ENCODE measurements around the gene TREX2.

Gene TREX2

GRCh38 chrX:153440556-153441135 is 5.2 kb downstream of the TREX2 start:
- in situ Hi-C loops (cut with HindIII; ENCODE audit: low sequenced_read_pairs): no loop called here

DNA sequence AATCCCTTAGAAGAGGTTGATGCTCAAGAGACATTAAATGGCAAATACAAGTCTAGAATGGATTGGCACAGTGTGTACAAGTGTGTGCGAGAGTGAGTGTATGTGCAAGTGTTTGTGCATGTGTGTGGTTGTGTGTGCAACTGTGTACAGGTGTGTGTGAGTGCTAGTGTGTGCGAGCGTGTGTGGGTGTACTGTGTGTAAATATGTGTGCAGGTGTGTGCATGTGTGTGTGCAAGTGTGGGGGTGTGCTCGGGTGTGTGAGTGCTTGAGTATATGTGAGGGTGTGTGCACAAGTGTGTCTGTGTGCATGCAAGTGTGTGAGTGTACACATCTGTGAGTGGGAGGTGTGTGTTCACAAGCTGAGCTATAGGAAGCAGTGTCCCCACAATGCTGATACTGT is 5.9 kb downstream of the TREX2 start:
- in situ Hi-C loops (cut with HindIII; ENCODE audit: low sequenced_read_pairs): no loop called here

GRCh38 chrX:153438532-153438931 is 7.3 kb downstream of the TREX2 start:
- in situ Hi-C loops (cut with HindIII; ENCODE audit: low sequenced_read_pairs): no loop called here

DNA sequence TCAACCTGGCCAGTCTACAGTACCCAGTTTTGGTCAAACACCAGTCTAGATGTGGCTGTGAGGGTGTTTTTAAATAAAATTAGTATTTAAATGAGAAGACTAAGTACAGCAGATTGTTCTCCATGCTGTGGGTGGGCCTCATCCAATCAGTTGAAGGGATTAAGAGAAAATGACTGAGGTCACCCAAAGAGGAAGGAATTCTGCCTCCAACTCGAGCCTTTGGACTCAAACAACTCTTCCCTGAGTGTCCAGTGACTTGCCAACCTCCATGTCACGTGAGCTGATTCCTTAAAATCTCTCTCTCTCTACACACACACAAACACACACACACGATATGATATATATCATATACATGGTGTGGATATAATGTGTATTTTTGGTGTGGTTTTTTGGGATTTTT is 10.0 kb downstream of the TREX2 start:
- in situ Hi-C loops (cut with HindIII; ENCODE audit: low sequenced_read_pairs): no loop called here

GRCh38 chrX:153434801-153435200 is 11.1 kb downstream of the TREX2 start:
- in situ Hi-C loops (cut with HindIII; ENCODE audit: low sequenced_read_pairs): no loop called here

- in situ Hi-C loops (cut with HindIII; ENCODE audit: low sequenced_read_pairs): no loop called here
Measured at GRCh38 chrX:153433781-153434285, 12.0 kb downstream of the TREX2 start.

DNA sequence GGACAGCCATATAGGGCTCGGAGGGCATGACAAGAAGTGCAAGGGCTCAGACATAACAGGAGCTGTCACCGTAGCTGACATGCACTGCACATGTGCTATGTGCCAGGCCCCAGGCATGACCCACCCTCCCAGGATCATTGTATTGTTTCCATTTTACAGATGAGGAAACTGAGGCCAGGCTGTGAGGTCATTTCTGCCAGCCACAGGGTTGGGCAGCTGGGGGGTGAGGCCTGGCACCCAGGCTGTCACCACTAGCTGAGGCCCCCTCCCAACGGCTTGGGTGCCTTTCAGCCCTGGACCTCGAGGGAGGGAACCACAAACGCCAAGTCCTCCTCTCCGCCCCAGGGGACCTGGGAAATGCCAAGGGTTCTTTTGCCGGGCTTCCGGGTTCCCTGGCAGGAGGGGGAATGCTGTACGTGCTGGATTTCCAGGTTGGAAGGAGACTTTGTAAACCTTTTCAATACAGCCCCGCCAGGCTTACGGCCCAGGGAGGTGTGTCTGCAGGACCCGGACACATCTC is 12.6 kb downstream of the TREX2 start:
- in situ Hi-C loops (cut with HindIII; ENCODE audit: low sequenced_read_pairs): no loop called here

DNA sequence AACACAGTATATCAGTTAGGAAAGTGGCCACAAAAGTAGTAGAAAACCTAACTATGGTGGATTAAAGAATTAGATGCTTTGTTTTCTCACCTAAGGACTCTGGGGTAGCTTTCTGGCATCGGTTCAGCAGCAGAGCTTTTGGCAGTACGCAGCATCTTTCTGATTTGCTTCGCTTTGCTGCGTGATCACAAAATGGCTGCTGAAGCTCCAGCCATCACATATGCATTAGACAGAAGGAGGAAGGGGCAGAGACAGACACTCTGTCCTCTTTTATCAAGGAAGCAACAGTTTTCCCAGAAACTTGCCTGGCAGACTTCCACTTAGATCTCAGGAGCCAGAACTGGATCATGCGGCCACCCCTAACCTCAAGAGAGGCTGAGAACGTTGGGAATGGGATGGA is 15.1 kb downstream of the TREX2 start:
- in situ Hi-C loops (cut with HindIII; ENCODE audit: low sequenced_read_pairs): no loop called here

- in situ Hi-C loops (cut with HindIII; ENCODE audit: low sequenced_read_pairs): no loop called here
Measured at GRCh38 chrX:153426204-153426603, 19.7 kb downstream of the TREX2 start.

GRCh38 chrX:153423652-153424051 is 22.2 kb downstream of the TREX2 start:
- in situ Hi-C loops (cut with HindIII; ENCODE audit: low sequenced_read_pairs): no loop called here

DNA sequence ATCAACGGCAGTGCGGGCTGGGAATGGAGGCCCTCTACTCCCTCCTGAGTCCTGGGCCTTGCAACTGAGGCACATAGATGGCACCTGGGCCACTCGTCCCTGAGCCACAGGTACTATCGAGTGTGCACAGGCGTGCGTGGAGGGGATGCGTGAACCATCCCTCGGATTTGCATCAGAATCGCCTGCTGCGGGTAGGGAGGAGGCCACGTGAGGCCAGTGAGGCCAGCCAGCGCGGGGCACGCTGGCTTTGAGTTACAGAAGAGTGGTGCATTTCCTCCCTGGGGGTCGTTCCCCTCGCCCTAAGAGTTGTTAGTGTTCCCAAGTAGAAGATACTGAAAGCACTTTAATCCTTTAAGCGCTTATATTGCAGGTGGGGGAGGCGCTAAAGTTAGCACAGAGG is 24.0 kb downstream of the TREX2 start:
- in situ Hi-C loops (cut with HindIII; ENCODE audit: low sequenced_read_pairs): no loop called here

DNA sequence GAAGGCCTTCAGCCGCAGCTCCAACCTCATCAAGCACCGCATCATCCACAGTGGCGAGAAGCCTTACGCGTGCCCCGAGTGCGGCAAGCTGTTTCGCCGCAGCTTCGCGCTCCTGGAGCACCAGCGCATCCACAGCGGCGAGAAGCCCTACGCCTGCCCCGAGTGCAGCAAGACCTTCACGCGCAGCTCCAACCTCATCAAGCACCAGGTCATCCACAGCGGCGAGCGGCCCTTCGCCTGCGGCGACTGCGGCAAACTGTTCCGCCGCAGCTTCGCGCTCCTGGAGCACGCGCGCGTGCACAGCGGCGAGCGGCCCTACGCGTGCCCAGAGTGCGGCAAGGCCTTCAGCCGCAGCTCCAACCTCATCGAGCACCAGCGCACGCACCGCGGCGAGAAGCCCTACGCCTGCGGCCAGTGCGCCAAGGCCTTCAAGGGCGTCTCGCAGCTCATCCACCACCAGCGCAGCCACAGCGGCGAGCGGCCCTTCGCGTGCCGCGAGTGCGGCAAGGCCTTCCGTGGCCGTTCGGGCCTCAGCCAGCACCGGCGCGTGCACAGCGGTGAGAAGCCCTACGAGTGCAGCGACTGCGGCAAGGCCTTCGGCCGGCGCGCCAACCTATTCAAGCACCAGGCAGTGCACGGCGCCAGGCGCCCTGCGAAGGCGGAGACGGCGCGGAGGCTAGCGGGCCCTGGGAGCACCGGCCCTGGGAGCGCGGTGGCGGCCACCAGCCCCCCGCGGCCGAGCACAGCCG is 24.8 kb downstream of the TREX2 start:
- in situ Hi-C loops (cut with HindIII; ENCODE audit: low sequenced_read_pairs): no loop called here

DNA sequence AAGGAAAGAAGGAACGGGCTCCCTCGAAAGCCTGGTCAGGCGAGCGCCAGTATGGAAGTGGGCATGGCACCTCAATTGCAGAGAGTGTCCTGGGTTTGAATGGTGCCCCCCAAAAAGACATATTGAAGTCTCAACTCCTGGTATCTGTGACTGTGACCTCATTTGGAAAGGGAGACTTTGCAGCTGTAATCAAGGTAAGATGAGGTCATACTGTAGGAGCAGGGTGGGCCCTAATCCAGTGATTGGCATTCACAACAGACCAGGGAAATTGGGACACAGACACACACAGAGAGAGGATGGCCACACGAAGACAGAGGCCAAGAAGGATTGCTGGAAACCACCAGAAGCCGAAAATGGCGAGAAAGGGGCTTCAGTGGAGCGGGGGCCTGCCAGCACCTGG is 28.2 kb downstream of the TREX2 start:
- in situ Hi-C loops (cut with HindIII; ENCODE audit: low sequenced_read_pairs): no loop called here

GRCh38 chrX:153416781-153417450 is 28.9 kb downstream of the TREX2 start:
- in situ Hi-C loops (cut with HindIII; ENCODE audit: low sequenced_read_pairs): no loop called here

- in situ Hi-C loops (cut with HindIII; ENCODE audit: low sequenced_read_pairs): no loop called here
Measured at GRCh38 chrX:153414856-153415510, 30.9 kb downstream of the TREX2 start.

- in situ Hi-C loops (cut with HindIII; ENCODE audit: low sequenced_read_pairs): no loop called here
Measured at GRCh38 chrX:153413731-153414130, 32.1 kb downstream of the TREX2 start.

DNA sequence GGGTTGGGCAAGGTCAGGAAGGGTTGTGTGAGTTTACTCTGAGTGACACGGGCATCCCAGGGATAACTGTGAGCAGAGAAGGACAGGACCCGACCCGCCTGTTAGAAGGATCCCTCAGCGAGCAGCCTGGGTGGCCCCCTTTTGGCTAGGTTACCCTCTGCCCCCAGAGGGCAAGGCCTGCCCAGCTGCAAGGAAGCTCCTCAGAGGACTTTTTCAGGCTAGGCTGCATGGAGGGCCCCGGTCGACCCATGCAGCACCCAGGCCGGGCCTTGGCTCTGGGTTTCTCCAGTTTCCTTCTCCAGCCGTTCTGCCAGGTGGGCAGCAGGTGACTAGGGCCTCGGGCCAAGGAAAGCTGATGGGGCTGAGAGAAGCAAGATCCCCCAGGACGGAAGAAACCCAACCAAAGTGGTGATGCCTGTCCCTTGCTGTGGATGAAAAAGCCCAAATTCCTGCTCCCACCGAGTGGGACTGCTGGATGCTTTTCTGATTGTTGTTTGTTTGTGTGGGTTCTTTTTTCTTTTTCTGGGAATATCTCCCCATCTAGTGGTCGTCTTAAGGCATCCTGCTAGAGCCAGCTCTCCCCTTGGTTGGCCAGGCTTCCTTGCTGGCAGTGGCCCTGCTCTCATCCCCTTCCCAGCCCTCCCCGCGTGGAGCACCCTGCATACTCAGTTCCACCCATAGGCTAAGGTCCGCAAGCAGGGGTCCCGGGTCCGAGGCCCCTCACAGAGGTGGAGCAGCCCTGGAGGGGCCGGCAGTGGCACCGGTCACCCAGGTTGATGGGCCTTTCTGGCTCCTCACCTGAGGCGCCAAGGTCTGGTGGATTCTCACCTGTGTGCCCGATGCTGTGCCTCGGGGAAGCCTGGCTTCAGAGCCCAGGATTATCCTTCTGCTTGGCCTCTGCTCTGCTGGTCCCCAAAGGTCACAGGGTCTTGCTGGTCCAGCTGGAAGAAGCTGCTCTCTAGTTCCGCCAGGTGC is 32.8 kb downstream of the TREX2 start:
- in situ Hi-C loops (cut with HindIII; ENCODE audit: low sequenced_read_pairs): no loop called here

GRCh38 chrX:153411988-153412574 is 33.8 kb downstream of the TREX2 start:
- in situ Hi-C loops (cut with HindIII; ENCODE audit: low sequenced_read_pairs): no loop called here

DNA sequence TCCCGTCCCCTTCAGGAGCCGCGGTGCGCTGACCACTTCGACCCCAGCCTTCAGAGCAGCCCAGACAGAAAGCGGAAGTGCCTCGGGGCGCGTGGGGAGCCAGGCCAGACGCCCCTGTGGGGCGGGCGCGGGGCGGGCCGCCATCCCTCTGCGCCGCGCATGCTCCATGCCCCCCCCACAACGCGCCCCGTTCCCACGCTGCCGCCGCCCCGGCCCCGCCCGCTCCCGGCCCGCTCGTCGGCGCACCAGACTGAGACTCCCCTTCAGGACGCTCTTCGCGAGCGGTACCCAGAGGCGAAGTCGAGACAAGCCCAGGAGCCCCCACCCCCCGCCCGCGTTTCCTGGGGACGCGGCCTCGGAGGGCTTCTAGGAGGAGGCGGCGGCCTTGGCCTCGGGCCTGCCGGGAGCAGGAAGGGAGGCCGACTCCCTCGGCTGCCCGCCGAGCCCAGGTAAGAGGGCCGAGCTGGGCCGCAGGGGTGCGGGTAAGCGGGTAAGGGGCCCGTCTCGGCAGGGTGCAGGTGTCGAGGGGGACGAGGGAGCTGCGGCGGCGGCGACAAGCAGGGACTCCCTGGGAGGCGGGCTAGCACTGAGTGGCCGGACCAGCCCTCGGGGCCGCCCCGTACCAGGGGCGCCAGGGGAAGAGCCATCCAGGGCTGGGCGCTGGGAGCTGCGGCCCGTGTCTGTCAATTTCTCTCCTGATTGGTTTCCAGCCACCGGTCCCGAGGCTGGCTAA is 34.4 kb downstream of the TREX2 start, which contains the start of gene ZFP92:
Gene ZFP92 (plus strand): TSS at position 218 of the 733 bp plus-strand sequence. CDS start 6,851 bp downstream, outside the sequence.
- in situ Hi-C loops (cut with HindIII; ENCODE audit: low sequenced_read_pairs): no loop called here

Measured in endothelial cell of hepatic sinusoid (primary cell).